ENCODE results near the gene CADM4.
"Not testable (repeated sequence)": the region's sequence is repeated elsewhere in the genome, so short reads cannot be mapped to it uniquely, and the experiment has no call there.

Gene CADM4, protein sequence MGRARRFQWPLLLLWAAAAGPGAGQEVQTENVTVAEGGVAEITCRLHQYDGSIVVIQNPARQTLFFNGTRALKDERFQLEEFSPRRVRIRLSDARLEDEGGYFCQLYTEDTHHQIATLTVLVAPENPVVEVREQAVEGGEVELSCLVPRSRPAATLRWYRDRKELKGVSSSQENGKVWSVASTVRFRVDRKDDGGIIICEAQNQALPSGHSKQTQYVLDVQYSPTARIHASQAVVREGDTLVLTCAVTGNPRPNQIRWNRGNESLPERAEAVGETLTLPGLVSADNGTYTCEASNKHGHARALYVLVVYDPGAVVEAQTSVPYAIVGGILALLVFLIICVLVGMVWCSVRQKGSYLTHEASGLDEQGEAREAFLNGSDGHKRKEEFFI
- total RNA-seq = 0.19 to 1.2 (median 1.2) reads per million in 3 experiments

DNA sequence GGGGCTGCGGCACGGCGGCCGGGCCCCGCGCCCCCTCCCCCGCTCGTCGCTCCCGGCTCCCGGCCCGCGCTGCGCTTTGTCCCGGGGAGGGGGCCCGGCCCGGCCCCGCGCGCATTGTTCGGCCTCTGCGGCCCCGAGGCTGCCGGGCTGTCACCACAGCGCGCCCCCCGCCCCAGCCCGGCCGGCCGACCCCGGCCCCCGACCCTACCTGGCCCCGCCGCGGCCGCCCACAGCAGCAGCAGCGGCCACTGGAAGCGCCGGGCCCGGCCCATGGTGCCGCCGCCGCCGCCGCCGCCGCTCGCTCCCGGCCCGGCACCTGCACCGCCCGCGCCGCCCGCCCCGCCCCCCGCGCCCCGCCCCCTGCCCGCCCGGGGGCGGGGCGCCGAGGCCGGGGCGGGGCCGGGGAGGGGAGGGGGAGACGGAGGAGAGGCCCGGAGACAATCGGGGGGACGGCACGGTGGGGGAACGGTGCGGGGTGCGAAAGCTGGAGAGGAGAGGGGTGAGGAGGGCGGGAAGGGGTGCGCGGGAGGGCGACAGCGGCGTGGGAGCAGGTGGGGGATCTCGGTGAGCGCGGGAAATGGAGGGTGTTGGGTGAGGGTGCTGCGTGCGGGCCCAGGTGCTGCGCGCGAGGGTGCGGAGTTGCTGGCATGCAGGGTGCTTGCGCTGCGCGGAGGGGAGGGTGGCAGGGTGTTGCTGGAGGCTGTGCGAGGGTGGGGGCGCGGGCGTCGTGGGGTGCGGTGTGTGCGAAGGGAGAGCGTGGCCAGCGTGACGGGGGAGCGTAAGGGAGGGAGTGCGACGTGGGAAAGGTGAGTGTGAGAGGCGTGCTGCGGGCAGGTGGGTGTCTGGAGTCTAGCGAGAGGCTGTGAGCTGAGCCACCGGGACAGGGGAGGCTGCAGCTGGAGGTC, at the start of gene CADM4:
CADM4 (minus strand) TSS at position 332 of the 905 bp plus-strand sequence; CDS start at position 272, 60 bp downstream.
- peak; percentile 43 for DNase-seq

DNA sequence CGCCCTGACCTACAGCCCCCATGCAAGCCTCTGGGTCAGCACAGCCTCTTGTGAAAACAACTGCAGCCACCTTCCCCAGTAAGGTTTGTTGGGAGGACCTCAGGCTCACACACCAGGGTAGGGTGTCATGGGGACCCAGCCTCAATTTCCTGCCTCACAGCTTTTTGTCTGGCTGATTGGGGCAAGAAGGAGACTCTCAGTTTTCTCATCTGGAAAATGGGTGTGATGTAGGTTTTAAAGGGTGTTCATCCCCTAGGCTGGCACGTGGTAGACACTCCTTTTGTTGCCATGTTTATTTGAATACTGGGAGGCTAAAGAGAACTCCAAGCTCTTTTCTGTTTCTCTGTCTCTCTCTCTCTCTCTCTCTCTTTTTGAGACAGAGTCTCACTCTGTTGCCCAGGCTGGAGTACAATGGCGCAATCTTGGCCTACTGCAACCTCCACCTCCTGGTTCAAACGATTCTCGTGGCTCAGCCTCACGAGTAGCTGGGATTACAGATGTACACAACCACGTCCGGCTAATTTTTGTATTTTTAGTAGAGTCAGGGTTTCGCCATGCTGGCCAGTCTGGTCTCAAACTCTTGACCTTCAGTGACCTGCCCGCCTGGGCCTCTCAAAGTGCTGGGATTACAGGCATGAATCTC, 48.5 kb upstream of the CADM4 start:
- DNase-seq = no peak

DNA sequence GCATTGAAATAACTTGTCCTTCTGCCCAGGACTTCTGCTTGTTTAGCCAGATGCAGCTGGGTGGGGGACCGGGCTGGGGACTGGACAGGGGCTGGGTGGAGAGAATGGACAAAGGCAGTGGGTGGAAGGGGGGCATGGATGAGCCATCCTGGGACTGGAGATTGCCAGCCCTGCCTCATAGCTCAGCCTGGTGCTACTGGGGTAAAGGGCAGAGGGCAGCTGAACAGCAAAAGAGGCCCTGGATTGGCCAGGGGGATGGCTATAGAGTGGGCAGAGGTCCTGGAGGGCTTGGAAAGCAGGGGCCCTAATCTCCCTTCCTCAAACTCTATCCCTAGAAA, 48.0 kb upstream of the CADM4 start:
- DNase-seq = no peak

DNA sequence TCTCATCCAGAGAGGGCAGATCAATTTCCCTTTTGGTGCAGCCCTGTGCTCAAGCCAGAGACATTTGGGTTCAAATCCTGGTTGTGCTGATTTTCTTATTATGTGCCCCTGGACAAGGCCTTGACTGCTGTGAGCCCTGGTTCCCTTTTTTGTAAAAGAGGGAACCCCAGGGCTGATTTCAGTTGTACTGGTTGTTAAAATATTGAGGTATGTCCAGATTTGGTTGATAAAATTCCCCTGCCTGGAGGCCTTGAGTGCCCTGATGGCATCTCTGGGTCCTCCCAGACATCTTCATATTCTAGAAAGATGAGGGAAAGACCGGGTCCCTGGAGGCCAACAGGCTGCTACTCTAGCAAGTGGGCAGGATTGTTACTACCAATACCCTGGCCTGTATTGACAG, 44.7 kb upstream of the CADM4 start:
- DNase-seq = no peak

DNA sequence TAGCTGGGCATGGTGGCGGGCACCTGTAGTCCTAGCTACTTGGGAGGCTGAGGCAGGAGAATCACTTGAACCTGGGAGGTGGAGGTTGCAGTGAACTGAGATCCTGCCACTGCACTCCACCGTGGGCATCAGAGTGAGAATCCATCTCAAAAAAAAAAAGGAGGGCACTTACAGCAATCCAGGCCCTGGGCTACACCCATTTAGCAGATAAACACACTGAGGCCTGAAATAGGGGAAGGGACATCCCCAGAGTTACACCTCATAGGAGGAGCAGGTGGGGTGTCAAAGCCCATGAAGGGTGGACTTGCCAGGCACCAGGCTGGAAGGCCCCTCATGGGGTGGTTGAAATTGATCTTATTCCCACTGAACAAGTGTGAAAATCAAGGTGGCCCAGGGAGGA, 44.3 kb upstream of the CADM4 start:
- DNase-seq = no peak

DNA sequence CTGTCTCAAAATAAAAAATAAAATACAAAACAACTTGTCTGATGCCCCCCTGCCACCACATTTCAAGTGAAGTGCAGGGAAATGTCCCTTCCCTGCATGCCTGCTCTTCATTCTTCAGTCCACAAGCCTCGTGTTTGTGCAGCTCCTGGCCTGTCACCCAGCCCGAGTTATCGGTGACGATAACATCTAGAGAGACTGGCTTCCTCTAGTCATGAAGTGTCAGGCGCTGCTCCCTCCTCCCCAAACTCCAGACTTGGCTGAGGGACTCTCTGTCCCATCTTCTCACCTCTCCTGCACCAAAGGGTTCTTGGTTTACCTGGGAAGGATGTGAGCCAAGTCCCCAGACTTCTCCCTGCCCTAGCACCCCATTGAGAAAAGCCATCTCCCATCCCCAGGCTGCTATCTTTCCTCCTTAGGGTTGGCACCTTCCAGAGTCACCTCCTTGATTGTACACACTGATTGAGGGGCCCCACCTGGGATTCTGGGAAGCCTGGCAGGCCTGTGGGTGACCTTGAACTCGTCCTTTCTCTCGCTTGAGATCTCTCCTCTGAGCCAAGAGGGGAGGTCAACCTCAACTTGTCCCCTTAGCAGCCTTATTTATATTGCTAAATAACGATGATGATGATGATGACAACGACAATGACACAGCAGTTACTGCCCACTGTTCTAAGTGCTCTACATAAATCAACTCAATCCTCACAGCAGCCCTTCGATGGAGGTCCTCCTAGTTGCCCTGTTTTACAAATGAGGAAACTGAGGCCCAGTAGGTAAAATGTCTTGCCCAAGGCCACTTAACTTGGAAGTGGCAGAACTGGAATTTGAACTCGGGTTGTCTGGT, 43.4 kb upstream of the CADM4 start:
- DNase-seq = no peak

DNA sequence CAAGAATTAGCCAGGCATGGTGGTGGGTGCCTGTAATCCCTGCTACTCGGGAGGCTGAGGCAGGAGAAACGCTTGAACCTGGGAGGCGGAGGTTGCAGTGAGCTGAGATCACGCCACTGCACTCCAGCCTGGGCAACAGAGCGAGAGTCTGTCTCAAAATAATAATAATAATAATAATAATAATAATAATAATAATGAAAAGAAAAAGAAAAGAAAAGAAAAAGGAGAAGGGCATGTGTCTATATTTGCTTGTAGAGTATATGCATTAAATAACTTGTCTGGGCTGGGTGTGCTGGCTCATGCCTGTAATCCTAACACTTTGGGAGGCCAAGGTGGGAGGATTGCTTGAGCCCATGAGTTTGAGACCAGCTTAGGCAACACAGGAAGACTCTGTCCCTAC, 42.6 kb upstream of the CADM4 start:
- not testable (repeated sequence) for DNase-seq

DNA sequence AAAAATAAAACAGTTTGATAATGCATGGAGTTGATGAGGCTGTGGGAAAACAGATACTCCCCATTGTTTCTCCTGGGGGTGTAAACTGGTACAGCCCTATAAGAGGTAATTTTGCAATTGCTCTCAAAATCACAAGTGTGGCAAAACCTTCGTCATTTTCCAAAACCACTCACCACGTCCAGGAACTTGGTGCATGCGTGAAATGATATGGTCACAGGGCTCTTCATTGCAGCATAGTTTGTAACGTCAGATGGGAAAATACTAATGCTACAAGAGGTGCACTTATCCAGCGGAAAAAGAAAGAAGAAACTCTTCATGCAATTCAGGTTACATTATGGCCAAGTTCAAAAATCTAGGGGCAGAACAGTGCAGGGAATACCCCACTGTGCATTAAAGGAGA, 42.2 kb upstream of the CADM4 start:
- DNase-seq = no peak

DNA sequence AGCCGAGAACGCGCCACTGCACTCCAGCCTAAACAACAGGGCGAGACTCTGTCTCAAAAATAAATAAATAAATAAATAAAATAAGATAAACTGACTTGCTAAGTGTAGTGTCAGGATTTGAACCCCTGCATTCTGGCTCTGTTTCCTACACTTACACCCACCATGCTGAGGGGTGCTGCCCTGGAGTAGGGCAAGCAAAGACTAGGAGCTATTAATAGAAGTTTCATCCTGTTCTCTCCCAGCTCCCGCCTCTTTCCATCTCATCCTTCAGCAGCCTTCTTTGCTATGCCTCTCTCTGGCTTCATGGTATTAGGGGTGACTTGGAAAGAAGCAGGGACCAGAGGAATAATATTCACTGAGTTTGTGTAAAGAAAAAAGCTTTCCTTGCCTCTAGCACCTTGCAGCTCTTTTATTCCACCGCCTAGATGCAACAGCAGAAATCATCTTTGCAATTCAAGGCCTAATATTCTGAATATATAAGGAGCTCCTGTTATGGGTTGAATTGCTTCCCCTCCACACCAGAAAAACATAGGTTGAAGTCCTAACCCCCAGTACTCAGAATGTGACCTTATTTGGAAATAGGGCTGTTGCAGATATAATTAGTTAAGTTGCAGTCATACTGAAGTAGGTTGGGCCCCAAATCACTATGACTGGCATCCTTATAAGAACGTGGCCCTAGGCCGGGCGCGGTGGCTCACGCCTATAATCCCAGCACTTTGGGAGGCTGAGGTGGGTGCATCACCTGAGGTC, 39.0 kb upstream of the CADM4 start:
- DNase-seq = no peak

DNA sequence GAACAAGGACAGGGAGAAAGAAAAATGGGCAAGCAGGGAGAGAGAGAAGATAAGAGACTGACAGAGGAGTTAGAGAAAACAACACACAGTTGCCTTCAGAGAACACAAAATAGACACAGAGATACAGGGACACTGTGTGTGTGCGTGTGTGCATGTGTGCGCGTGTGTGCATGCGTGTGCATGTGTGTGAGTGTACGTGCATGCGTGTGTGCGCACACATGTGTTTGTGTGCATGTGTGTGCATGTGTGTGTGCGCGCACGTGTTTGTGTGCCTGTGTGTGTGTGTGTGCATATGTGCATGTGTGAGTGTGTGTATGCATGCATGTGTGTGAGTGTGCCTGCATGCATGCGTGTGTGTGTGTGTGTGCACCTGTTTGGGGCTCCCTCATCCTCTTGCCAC, 36.3 kb upstream of the CADM4 start:
- no peak for DNase-seq

DNA sequence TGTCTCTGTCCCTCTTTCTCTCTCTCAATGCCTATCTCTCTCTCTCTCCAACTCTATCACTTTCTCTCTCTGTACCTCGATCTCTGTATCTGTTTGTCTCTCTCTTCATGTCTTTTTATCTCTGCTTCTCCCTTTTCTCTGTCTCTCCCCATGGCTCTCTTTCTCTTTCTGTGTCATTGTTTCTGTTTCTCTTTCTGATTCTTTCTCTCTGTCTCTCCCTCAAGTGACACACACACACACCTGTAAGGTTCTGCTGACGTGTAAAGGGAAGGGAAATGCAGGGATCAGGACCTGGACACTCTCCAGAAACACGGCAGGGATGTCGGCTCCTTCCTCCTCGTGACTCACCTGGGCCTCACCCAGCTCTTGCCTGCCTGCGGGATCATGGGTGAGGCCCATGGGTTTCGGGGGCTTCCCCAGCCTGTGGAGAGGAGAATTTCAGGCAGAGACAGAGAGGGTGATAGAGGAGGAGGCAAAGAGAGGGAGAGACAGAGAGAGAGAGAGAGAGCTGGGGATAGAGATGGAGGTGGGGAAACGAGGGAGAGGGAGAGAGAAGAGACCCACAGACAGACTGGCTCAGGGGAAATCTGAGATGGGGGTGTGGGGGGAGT, 35.7 kb upstream of the CADM4 start:
- DNase-seq = no peak

DNA sequence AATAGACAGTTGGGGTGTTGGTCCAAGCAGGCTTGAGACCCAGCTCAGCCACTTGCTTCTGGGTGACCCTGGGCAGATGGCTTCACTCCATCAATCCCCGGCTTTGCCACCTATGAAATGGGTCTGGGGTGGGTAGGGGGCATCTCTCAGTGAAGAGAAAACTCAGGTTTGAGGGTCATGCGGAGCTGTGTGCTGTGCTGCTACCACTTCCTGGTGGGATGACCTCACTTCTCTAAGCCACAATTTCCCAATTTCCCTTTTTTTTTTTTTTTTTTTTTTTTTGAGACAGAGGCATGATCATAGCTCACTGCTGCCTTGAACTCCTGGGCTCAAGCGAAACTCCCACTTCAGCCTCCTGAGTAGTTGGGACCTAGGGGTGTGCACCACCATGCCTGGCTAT, 34.9 kb upstream of the CADM4 start:
- no peak for DNase-seq

DNA sequence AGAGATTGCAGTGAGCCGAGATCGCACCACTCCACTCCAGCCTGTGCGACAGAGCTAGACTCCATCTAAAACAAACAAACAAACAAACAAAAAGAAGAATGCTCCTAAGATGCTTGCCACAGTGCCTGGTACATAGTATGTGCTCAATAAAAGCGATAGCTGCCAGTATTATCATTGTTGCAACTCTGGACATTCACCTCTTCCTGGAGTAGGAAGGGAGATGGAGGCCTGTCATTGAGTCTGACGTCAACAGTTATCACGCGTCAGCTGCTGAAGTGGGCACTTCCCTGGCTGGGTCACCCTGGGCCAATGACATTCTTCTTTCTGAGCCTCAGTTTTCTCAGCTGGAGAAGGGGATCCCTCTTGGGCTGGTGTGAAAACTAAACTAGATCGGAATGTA, 34.5 kb upstream of the CADM4 start:
- no peak for DNase-seq

DNA sequence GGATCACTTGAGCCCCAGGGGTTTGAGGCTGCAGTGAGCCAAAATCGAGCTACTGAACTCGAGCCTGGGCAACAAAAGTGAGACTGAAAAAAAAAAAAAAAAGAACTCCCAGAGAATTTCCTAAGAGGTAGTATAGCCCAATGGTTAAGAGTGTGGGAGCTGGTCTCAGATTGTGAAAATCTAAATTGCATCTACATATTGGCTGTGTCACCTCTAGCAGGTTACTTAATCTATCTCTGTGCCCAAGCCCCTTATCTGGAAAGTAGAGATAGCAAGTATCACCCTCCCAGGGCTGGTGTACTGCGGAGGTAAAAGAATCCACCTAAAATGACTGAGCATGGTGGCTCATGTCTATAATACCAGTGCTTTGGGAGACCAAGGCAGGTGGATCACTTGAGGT, 34.0 kb upstream of the CADM4 start:
- DNase-seq = no peak

DNA sequence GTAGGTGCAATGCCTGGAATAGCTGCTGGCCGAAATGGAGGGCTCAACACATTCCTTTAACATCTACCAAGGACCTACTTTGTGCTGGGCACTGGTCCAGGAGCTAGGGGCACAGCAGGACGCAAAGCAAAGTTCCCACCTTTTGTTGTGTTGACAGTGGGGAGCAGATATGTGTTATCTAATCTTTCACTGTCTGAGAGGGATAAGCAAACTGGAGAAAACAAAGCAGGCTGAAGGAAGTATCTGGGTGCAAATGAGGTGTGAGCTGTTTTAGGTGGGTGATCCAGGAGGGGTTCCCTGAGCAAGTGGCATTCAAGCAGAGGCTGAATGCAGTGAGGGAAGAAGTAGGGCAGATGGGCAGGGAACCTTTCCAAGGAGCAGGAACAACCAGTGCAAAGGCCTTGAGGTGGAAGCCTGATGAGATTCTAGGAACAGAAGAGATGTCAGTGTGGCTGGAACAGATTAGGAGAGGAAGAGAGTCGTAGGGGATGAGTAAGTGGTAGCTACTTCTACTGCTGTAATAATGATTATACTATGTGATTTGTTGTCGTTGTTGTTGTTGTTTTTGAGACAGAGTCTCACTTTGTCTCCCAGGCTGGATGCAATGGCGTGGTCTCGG, 32.5 kb upstream of the CADM4 start:
- no peak for DNase-seq

DNA sequence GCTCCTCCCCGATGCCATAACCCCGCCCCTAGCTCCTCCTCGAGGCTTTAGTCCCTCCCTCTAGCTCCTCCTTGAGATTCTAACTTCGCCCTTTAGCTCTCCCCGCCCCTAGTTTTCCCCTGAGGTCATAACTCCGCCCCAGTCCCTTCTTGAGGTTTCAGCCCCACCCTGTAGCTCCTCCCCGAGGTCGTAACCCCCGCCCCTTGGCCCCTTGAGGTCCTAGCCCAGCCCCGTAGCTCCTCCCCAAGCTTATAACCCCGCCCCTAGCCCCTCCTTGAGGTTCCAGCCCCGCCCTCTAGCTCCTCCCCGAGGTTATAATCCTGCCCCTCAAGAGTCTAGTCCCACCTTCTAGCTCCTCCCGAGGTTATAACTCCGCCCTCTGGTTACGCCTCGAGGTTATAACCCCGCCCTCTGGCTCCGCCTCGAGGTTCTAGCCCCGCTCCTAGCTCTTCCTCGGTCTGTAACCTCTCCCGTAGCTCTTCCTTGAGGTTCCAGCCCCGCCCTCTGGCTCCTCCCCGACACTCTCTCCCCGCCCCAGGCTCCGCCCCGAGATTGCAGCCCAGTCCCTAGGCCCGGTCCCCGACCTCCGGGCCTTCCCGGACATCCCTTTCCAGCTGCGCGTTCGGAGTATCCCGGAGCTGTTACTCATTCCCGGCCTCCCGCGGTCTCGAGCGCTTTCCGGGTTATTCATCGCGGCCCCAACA, 28.9 kb upstream of the CADM4 start:
- DNase-seq = peak; percentile 96

DNA sequence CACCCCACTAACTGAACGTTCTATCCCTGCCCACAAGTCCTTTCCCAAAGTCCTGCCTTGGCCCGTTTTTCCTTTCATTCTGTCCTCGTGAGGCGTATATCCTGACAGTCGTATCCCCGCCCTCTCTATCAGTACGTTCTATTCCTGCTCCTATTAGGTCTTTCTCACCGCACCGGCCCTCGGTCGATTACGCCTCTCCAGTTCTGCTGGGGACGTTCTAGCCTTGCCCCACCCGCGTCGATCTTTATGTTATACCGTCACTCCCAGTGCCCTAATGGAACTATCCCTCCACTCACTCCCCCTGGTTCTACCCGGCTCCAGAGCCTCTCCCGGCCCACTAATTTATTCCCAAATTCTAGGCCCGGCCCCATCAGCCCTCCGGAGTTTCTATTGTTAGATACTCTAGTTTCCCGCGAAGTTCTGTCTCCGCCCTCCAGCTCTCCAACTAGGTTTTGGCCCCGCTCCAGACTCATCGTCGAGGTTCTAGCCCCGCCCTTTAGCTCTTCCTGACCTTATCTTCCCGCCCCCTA, 28.3 kb upstream of the CADM4 start:
- no peak for DNase-seq

DNA sequence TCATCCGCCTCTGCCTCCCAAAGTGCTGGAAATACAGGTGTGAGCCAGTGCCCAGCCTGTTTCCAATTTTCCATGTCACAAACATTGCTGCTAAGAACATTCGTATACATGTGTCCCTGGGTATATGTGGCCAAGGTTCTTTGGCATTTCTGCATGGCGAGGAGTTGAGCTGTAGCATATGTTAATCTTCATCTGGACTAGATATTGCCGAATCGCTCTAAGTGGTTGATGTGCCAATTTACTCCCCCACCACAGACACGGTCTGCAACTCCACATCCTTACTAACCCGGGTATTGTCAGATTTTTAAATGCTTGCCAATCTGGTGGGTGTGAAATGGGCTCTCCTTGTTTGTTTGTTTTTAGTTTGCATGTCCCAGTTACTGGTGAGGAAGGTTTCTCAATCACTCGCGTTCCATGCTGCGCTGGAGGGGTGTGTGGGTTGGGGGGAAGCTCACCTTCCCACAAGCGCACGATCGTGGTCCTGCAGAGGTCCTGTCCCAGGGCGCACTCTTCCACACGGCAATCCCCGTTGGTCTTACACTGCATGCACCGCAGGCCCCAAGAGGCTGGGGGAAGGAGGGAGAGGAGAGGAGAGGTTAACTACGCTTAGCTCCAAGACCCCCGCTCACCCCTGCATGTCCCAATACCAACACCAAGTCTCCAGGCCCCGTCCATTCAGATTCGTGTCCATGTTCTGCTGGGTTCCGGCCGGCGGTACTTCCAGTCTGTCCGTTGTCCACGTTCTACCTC, 27.7 kb upstream of the CADM4 start:
- no peak for DNase-seq

DNA sequence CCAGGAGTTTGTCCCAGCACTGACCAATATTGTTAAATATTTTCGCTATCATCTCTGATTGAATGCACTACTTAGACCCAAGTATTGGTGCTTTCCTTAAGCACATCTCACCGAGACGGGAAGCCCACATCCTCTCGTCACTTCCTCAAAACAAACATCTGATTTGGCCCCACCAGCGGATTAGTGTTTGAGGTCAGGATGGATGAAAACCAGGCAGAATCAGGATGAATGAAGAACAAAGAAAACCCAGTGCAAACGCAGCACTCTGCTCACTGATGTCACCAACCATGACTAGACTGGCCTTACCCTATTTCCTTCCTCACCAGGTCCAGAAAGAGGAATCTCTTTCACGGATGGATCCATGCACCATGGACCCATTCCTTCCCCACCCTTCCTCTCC, 24.4 kb upstream of the CADM4 start:
- DNase-seq = peak; percentile 80

Measured in central memory CD4-positive, alpha-beta T cell (primary cell).